Transverse colon (tissue), 4 donors: ENCODE measurements around the gene KCNQ2. TPM values are rescaled to one million over a fixed set of nuclear protein-coding genes. Genes with fewer than 3 reads are reported as not detected.
"Not testable (repeated sequence)": the region's sequence is repeated elsewhere in the genome, so short reads cannot be mapped to it uniquely, and the experiment has no call there.

Source experiments
- DNase-seq: peaks from one replicate; pipeline ENCODE4 v3.0.0-alpha.2; 2019
- H3K27ac ChIP-seq, 4 donors: fragments of 200-600 bp; sonication (generic); 2 replicates each; pipeline ENCODE4 v1.5.1; 2016 to 2018; ENCODE audit warnings: inconsistent platforms in 4 of 4
- H3K27me3 ChIP-seq: fragments of 200-600 bp; sonication (generic); 2 replicates; pipeline ENCODE4 v1.5.1; 2017; ENCODE audit warnings: inconsistent platforms
- H3K36me3 ChIP-seq, 4 donors: fragments of 200-600 bp; sonication (generic); 2 replicates each; pipeline ENCODE4 v1.5.1; 2017 to 2019; ENCODE audit warnings: inconsistent platforms in 4 of 4
- H3K4me1 ChIP-seq, 4 donors: fragments of 200-600 bp; sonication (generic); 2 replicates each; pipeline ENCODE4 v1.5.1; 2017 to 2020; ENCODE audit warnings: inconsistent platforms in 4 of 4
- H3K4me3 ChIP-seq, 4 donors: fragments of 200-600 bp; sonication (generic); 1 replicate in 1 of 4; 2 replicates in 3 of 4; pipeline versions ENCODE4 v1.5.1 to v1.6.1; 2017 to 2019; ENCODE audit warnings: inconsistent platforms in 4 of 4
- H3K9me3 ChIP-seq, 2 donors: fragments of 200-600 bp; sonication (generic); 2 replicates each; pipeline ENCODE4 v1.5.1; 2017 to 2019; ENCODE audit warnings: inconsistent platforms in 2 of 2
- CTCF ChIP-seq, 5 experiments: fragments of 200-600 bp in 3 of 5; fragments of 450-650 bp in 2 of 5; sonication (generic) in 3 of 5; IDR thresholded peaks; 1 replicate in 2 of 5; 2 replicates in 3 of 5; pipeline ENCODE4 v1.5.1; 2016 to 2017; ENCODE audit warnings: antibody characterized with exemption in 5 of 5, inconsistent platforms in 3 of 5, mild to moderate bottlenecking in 2 of 5, moderate library complexity in 1 of 5
- EP300 ChIP-seq: sonication (generic); formaldehyde crosslinking; IDR thresholded peaks from one replicate; pipeline ENCODE4 v1.6.1; 2017; ENCODE audit warnings: antibody characterized with exemption, low read depth
- POLR2A ChIP-seq: fragments of 450-650 bp; IDR thresholded peaks from one replicate; pipeline ENCODE4 v1.6.1; 2016; ENCODE audit warnings: antibody characterized with exemption, mild to moderate bottlenecking, moderate library complexity
- POLR2AphosphoS5 ChIP-seq, 3 donors: sonication (generic); formaldehyde crosslinking; IDR thresholded peaks; one replicate each; pipeline ENCODE4 v1.6.1; 2016; ENCODE audit warnings: antibody characterized with exemption in 3 of 3
- WGBS, 2 donors: methylation state at CpG; one replicate each; pipeline ENCODE4 v1.1.5; 2018; ENCODE audit warnings: low coverage in 1 of 2; 5-methylcytosine and 5-hydroxymethylcytosine counted together
- in situ Hi-C, 4 donors: fragments of 200-750 bp; cut with MboI; loops; one replicate each; pipeline versions ENCODE4 v1.15.0 to v1.15.1; 2017; ENCODE audit warnings: low sequenced_read_pairs in 3 of 4, low pct_ligation_motif_present in 1 of 4, low pct_unique_long_range_greater_than_20kb in 1 of 4
- intact Hi-C: fragments of 100-400 bp; cut with DNase I; formaldehyde crosslinking; loops from one replicate; pipeline ENCODE4 v1.15.1; 2023; ENCODE audit warnings: low total_unique reads
- total RNA-seq, 4 donors: library from RNA; depleted of rRNA; stranded (reverse); fragments of >200 nt; gene quantifications; one replicate each; pipeline ENCODE4 v1.1.0, GENCODE V29; 2016

KCNQ2 gene
- total RNA-seq, 4 donors from 2014 or later: 0.32 to 0.41 (median 0.37) TPM; not detected in 1

GRCh38 chr20:63483834-63484233, 11.4 kb upstream of the KCNQ2 start:
- no peak overlapping the region for H3K27ac ChIP-seq
- no peaks in the 10 kb centered on the region for H3K4me1 ChIP-seq
- H3K9me3 ChIP-seq: no peaks in the 10 kb centered on the region
- TF ChIP-seq CTCF (IDR thresholded peaks at IDR 0.05) (no peak), POLR2A (no peak), POLR2AphosphoS5 (IDR thresholded peaks at IDR 0.05) (no peak), EP300 (no peak)
- intact Hi-C loops (no loop called here), in situ Hi-C loops (no loop called here)
- H3K27me3 ChIP-seq: peaks cover 88% of the 10 kb centered on the region
- H3K36me3 ChIP-seq: no peaks in the 10 kb centered on the region
- whole genome bisulfite sequencing, 2 donors: 67% methylated on average over 12 of the region's 12 CpGs; no CpG with 5 or more reads in 1 of the 2 donors
- no peak overlapping the region for H3K4me3 ChIP-seq
- no peak for DNase-seq

- Histone ChIP-seq H3K36me3 (no peaks in the 10 kb centered on the region), H3K27ac (no peak overlapping the region), H3K4me1 (no peaks in the 10 kb centered on the region), H3K9me3 (no peaks in the 10 kb centered on the region), H3K27me3 (peaks cover 89% of the 10 kb centered on the region), H3K4me3 (no peak overlapping the region)
- in situ Hi-C loops (no loop called here), intact Hi-C loops (no loop called here)
- whole genome bisulfite sequencing, 2 donors: 35% methylated on average over 9 of the region's 11 CpGs; no CpG with 5 or more reads in 1 of the 2 donors
- TF ChIP-seq CTCF (IDR thresholded peaks at IDR 0.05) (no peak), EP300 (no peak), POLR2AphosphoS5 (IDR thresholded peaks at IDR 0.05) (no peak), POLR2A (no peak)
- DNase-seq: no peak
Measured at GRCh38 chr20:63482021-63482587, 9.6 kb upstream of the KCNQ2 start.

- TF ChIP-seq CTCF (IDR thresholded peaks at IDR 0.05) (no peak), EP300 (no peak), POLR2AphosphoS5 (IDR thresholded peaks at IDR 0.05) (no peak), POLR2A (no peak)
- Histone ChIP-seq H3K27me3 (peaks cover 93% of the 10 kb centered on the region), H3K4me3 (no peak overlapping the region), H3K4me1 (no peaks in the 10 kb centered on the region), H3K36me3 (no peaks in the 10 kb centered on the region), H3K27ac (no peak overlapping the region), H3K9me3 (no peaks in the 10 kb centered on the region)
- in situ Hi-C loops (no loop called here), intact Hi-C loops (no loop called here)
- DNase-seq: no peak
- 62% methylated on average over 12 of the region's 12 CpGs; no CpG with 5 or more reads in 1 of the 2 donors for WGBS, 2 donors
Measured at GRCh38 chr20:63481503-63481902, 9.0 kb upstream of the KCNQ2 start.

- intact Hi-C loops: not testable (repeated sequence)
- WGBS, 2 donors: 40 to 55% methylated on average over 1 to 32 of the region's 32 CpGs
Measured at GRCh38 chr20:63479695-63480419, 7.4 kb upstream of the KCNQ2 start.

More at GRCh38 chr20:63479695-63480419, 7.4 kb upstream of the KCNQ2 start:
- DNase-seq, H3K4me3 ChIP-seq, H3K4me1 ChIP-seq, H3K27ac ChIP-seq, in situ Hi-C loops, H3K9me3 ChIP-seq, H3K36me3 ChIP-seq: not testable (repeated sequence)
- peaks cover 98% of the 10 kb centered on the region for H3K27me3 ChIP-seq
